Measurements from ENCODE around the gene KLHL26.
"Not testable (repeated sequence)": the region's sequence is repeated elsewhere in the genome, so short reads cannot be mapped to it uniquely, and the experiment has no call there.

KLHL26 gene

GRCh38 chr19:18636969-18637629 is at the start of gene KLHL26:
Gene KLHL26, plus strand, starts transcription at chr19:18637028. Its CDS starts 27 bp downstream, at chr19:18637055.
- DNase-seq = no peak

GRCh38 chr19:18587561-18587960 is 49.3 kb upstream of the KLHL26 start:
- DNase-seq = no peak

- DNase-seq = no peak
These were observed 48.7 kb upstream of the KLHL26 start for GRCh38 chr19:18587962-18588610.

GRCh38 chr19:18588611-18589379 is 48.0 kb upstream of the KLHL26 start, which contains the start of gene REX1BD:
Gene REX1BD, plus strand, starts transcription at chr19:18588798. Its CDS starts 4 bp downstream, at chr19:18588802.
- peak; percentile 93 for DNase-seq

- peak; percentile 83 for DNase-seq
These were observed 47.2 kb upstream of the KLHL26 start for GRCh38 chr19:18589380-18590272.

GRCh38 chr19:18590273-18591272 is 46.3 kb upstream of the KLHL26 start:
- DNase-seq = peak; percentile 92

GRCh38 chr19:18591735-18592385 is 45.0 kb upstream of the KLHL26 start:
- no peak for DNase-seq

GRCh38 chr19:18592732-18593131 is 44.1 kb upstream of the KLHL26 start:
- DNase-seq = not testable (repeated sequence)

- DNase-seq = no peak
These were observed 43.3 kb upstream of the KLHL26 start for GRCh38 chr19:18593367-18594095.

GRCh38 chr19:18594096-18594823 is 42.6 kb upstream of the KLHL26 start:
- DNase-seq = peak; percentile 86

GRCh38 chr19:18594824-18595373 is 41.9 kb upstream of the KLHL26 start:
- DNase-seq = peak; percentile 66

GRCh38 chr19:18595475-18595874 is 41.4 kb upstream of the KLHL26 start:
- no peak for DNase-seq

- DNase-seq = no peak
These were observed 40.1 kb upstream of the KLHL26 start for GRCh38 chr19:18596752-18597157.

GRCh38 chr19:18597809-18598660 is 38.8 kb upstream of the KLHL26 start:
- no peak for DNase-seq

- DNase-seq = no peak
These were observed 37.3 kb upstream of the KLHL26 start for GRCh38 chr19:18599485-18599884.

GRCh38 chr19:18600692-18601397 is 36.0 kb upstream of the KLHL26 start:
- not testable (repeated sequence) for DNase-seq

GRCh38 chr19:18601875-18602274 is 35.0 kb upstream of the KLHL26 start:
- DNase-seq = no peak
